ENCODE measurements around the gene BLID. TPM values are rescaled to one million over a fixed set of nuclear protein-coding genes. Genes with fewer than 3 reads are reported as not detected.

Gene BLID
- total and polyA plus RNA-seq, 4 donors, result 0.25 to 4.5 TPM; not detected in 2

DNA sequence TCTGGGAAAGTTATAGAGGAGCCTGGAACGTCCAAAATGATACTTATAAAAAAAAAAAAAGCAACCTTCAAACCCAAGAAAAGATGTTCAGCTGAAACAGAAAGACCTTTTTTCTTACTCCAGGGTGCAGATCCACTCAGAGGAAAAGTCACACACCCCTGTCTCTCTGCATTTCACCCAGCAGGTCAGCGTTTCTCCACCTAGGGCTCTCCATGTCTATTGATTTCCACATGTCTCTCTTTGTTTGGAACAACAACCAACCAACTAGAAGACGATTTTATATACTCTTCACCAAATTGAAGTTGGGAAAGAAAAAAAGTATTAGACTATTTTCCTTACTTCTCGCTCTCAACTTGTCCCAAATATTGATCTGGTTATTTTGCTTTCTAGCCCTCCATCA, 42.2 kb upstream of the BLID start:
- no peaks in the 10 kb centered on the region for H3K27me3 ChIP-seq (ENCODE audit: control insufficient read depth in 3 of 3, insufficient read depth in 3 of 3, low read length in 2 of 3)
- no peaks in the 10 kb centered on the region for H3K36me3 ChIP-seq (ENCODE audit: control insufficient read depth in 4 of 4, insufficient read depth in 4 of 4, low read length in 4 of 4)
- H3K9ac ChIP-seq (ENCODE audit: insufficient read depth in 1 of 2, low read length in 2 of 2), result no peak overlapping the region
- peaks cover 0 to 1% (median 0%) of the 10 kb centered on the region in 4 donors for H3K9me3 ChIP-seq (ENCODE audit: control insufficient read depth in 4 of 4, insufficient read depth in 3 of 4, low read length in 3 of 4)
- WGBS, 2 donors, result 65 to 81% methylated on average over 4 of the region's 4 CpGs
- DNase-seq, result no peak
- ATAC-seq (ENCODE audit: insufficient read depth, low FRiP score), result no peak
- TF ChIP-seq, protein P1, sequence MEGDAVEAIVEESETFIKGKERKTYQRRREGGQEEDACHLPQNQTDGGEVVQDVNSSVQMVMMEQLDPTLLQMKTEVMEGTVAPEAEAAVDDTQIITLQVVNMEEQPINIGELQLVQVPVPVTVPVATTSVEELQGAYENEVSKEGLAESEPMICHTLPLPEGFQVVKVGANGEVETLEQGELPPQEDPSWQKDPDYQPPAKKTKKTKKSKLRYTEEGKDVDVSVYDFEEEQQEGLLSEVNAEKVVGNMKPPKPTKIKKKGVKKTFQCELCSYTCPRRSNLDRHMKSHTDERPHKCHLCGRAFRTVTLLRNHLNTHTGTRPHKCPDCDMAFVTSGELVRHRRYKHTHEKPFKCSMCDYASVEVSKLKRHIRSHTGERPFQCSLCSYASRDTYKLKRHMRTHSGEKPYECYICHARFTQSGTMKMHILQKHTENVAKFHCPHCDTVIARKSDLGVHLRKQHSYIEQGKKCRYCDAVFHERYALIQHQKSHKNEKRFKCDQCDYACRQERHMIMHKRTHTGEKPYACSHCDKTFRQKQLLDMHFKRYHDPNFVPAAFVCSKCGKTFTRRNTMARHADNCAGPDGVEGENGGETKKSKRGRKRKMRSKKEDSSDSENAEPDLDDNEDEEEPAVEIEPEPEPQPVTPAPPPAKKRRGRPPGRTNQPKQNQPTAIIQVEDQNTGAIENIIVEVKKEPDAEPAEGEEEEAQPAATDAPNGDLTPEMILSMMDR (IDR thresholded peaks at IDR 0.05; ENCODE audit: control extremely low read depth, extremely low read depth), result no peak
- H3K27ac ChIP-seq (ENCODE audit: low read depth in 1 of 2, low read length in 1 of 2), result peak overlapping the region; percentile 23 to 58
- no peak overlapping the region for H3K4me3 ChIP-seq
- H3K4me1 ChIP-seq (ENCODE audit: control insufficient read depth in 5 of 5, insufficient read depth in 5 of 5, low read length in 5 of 5), result peaks cover 0 to 46% (median 6%) of the 10 kb centered on the region in 5 donors

DNA sequence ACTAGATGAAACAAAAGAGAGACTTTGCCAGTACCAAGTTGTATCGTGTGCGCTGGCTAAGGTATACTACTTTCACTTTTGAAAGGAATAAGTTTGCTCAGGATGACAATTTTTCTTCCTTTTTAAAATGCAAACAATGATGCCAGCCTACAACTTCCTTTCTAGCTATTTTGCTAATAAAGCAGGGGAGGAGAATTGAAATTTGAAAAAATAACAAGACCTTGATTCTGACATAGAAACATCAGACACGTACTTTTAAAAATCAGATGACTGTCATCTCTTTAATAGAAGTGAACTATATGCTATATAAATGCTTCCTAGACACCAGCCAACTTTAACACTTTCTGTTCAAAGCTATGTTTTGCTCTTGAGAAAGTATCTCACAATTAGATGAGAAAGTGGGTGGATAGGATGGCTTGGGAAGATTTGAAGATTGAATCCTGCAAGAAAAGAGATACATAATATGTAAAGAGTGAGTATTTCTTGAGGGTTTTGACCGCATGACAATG, 41.7 kb upstream of the BLID start:
- TF ChIP-seq, protein P1 (IDR thresholded peaks at IDR 0.05; ENCODE audit: control extremely low read depth, extremely low read depth), result no peak
- DNase-seq (peak in 2 of 3 donors; percentile 38 to 58), ATAC-seq (ENCODE audit: insufficient read depth, low FRiP score) (no peak)
- Histone ChIP-seq H3K9me3 (ENCODE audit: control insufficient read depth in 4 of 4, insufficient read depth in 3 of 4, low read length in 3 of 4) (peaks cover 0 to 1% (median 0%) of the 10 kb centered on the region in 4 donors), H3K27ac (ENCODE audit: low read depth in 1 of 2, low read length in 1 of 2) (peak overlapping the region in 1 of 2 donors; percentile 21), H3K4me3 (no peak overlapping the region), H3K9ac (ENCODE audit: insufficient read depth in 1 of 2, low read length in 2 of 2) (peak overlapping the region in 1 of 2 donors; percentile 48), H3K4me1 (ENCODE audit: control insufficient read depth in 5 of 5, insufficient read depth in 5 of 5, low read length in 5 of 5) (peaks cover 0 to 46% (median 6%) of the 10 kb centered on the region in 5 donors), H3K27me3 (ENCODE audit: control insufficient read depth in 3 of 3, insufficient read depth in 3 of 3, low read length in 2 of 3) (no peaks in the 10 kb centered on the region), H3K36me3 (ENCODE audit: control insufficient read depth in 4 of 4, insufficient read depth in 4 of 4, low read length in 4 of 4) (no peaks in the 10 kb centered on the region)
- 28 to 36% methylated on average over 4 of the region's 4 CpGs for WGBS, 2 donors

DNA sequence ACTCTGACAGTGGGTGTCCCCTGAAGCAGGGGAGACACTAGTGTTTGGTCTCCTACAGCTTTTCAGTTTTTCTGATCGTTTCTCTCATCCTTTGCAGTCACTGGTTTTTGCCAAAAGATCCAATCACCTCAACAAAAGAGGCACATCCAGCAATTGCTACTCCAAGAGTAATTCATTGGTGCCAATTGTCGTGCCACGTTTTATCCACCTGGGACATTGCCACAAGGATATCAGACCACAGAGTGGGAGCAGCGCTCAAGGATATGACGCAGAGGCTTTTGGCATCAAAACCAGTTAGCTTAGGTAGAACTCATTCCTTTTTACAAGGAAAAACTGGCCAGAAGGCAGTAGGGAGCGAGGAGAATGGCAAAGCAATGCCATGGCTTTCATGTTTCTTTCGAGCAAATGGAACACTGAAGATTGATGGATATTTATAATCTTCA, 40.9 kb upstream of the BLID start:
- DNase-seq (peak in 1 of 3 donors; percentile 31), ATAC-seq (ENCODE audit: insufficient read depth, low FRiP score) (peak; percentile 33)
- peaks cover 0 to 51% (median 6%) of the 10 kb centered on the region in 5 donors for H3K4me1 ChIP-seq (ENCODE audit: control insufficient read depth in 5 of 5, insufficient read depth in 5 of 5, low read length in 5 of 5)
- TF ChIP-seq, protein P1 (IDR thresholded peaks at IDR 0.05; ENCODE audit: control extremely low read depth, extremely low read depth), result no peak
- no peak overlapping the region for H3K4me3 ChIP-seq
- no peaks in the 10 kb centered on the region for H3K27me3 ChIP-seq (ENCODE audit: control insufficient read depth in 3 of 3, insufficient read depth in 3 of 3, low read length in 2 of 3)
- H3K36me3 ChIP-seq (ENCODE audit: control insufficient read depth in 4 of 4, insufficient read depth in 4 of 4, low read length in 4 of 4), result no peaks in the 10 kb centered on the region
- 59 to 72% methylated on average over 7 of the region's 7 CpGs for WGBS, 2 donors
- peak overlapping the region in 1 of 2 donors; percentile 48 for H3K9ac ChIP-seq (ENCODE audit: insufficient read depth in 1 of 2, low read length in 2 of 2)
- H3K9me3 ChIP-seq (ENCODE audit: control insufficient read depth in 4 of 4, insufficient read depth in 3 of 4, low read length in 3 of 4), result peaks cover 0 to 1% (median 0%) of the 10 kb centered on the region in 4 donors
- H3K27ac ChIP-seq (ENCODE audit: low read depth in 1 of 2, low read length in 1 of 2), result peak overlapping the region in 1 of 2 donors; percentile 20
